Measurements from ENCODE around the gene AMZ1. TPM values are rescaled to one million over a fixed set of nuclear protein-coding genes. Genes with fewer than 3 reads are reported as not detected.

AMZ1 gene
- total RNA-seq, 2 experiments from 2014 or later: 0.05 to 0.08 TPM

DNA sequence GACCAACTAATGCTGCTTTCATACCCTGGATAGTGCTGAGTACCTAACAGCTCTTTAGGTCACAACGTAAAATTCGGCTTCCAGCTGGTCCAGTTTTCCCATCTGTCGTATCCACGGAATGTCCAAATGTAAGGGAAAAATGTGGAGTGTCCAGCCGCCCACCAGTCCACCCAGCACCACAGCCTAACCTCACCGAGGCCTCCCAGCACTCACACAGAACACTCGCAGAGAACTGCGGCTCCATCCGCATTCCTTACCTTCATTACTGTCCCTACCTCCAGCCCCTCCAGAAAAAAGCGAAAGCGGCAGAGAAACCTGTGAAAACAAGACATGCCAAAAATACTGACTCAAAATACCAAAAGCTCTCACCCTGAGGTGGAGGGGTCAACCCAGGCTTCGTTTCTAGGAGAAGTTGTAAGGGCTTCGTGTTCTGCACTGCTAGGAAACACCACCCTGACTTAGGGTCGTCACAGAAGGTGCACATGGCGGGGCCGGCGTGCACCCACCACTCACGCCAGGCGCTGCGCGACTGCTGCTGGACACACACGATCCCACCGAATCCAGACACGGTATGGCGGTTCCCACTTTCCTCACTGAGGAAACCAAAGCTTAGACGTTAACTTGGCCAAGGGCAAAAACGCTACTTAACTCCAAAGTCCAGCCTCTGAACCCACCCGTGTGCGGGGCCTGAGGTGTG, 73.9 kb downstream of the AMZ1 start:
- no peak for DNase-seq
- Mint-ChIP-seq H3K9me3 (no peaks in the 10 kb centered on the region), H3K27ac (peak overlapping the region; percentile 37), H3K4me1 (peaks cover 36% of the 10 kb centered on the region), H3K36me3 (ENCODE audit: low read depth) (no peaks in the 10 kb centered on the region), H3K27me3 (no peaks in the 10 kb centered on the region), H3K4me3 (no peak overlapping the region)
- POLR2A ChIA-PET: no interaction called here
- CTCF ChIA-PET: interaction anchor here (0.9 to 1.7 kb wide), 3 partner anchors 15 to 43 kb away, joined by 3 to 5 read pairs (median 5); no protein-coding TSS in a partner anchor

DNA sequence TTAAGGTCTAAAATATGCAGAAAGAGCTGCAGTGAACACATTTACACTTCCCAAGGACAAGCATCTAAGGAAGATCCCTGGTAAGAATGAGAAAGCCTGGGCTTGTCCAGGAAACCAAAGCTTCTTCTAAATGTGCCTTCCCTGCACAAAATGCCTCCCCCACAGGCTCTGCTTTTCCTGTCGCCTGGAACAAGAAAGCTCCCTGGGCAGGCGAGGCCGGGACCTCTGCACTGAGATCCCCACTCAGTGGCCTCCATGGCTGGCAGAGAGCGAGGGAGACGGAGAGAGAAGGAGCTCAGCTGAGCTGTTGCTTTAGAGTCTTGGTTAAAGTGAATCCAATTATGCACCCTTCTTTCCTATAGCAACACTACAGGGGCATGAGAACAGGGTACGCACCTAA, 75.6 kb downstream of the AMZ1 start:
- Mint-ChIP-seq H3K27me3 (no peaks in the 10 kb centered on the region), H3K27ac (no peak overlapping the region), H3K36me3 (ENCODE audit: low read depth) (no peaks in the 10 kb centered on the region), H3K9me3 (no peaks in the 10 kb centered on the region), H3K4me1 (peaks cover 21% of the 10 kb centered on the region), H3K4me3 (no peak overlapping the region)
- ChIA-PET POLR2A (no interaction called here), CTCF (interaction anchor here (0.6 to 1.1 kb wide), 2 partner anchors 54 to 441 kb away, joined by 3 read pairs; no protein-coding TSS in a partner anchor)
- DNase-seq: no peak

DNA sequence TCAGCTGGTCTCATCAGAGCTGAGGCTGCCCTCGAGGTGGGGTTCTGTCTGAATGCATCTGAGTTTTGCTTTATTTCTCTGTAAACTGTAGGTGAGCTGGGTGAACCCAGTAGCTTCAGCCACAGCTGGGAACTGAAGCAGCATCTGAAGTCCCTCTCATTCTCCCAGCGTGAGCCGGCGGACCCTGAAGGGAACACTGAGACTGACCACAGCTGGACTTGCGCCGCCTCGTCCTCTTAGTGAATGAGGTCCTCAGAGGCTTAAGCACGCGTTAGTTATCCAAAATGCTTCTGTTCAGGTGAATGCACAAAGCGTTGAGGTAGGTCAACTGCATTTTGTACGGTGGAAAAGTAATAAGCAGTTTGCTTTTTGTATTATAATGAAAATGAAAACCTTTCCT, 76.6 kb downstream of the AMZ1 start:
- CTCF ChIA-PET: no interaction called here
- DNase-seq: no peak
- no peak overlapping the region for H3K4me3 Mint-ChIP-seq
- H3K9me3 Mint-ChIP-seq: no peaks in the 10 kb centered on the region
- POLR2A ChIA-PET: no interaction called here
- no peaks in the 10 kb centered on the region for H3K36me3 Mint-ChIP-seq (ENCODE audit: low read depth)
- no peak overlapping the region for H3K27ac Mint-ChIP-seq
- no peaks in the 10 kb centered on the region for H3K27me3 Mint-ChIP-seq
- H3K4me1 Mint-ChIP-seq: peaks cover 13% of the 10 kb centered on the region

Other genes with a start within 250 kb of the AMZ1 start
- not detected for gene GRIFIN, start 211.8 kb upstream of the AMZ1 start, total RNA-seq
- 100 to 1,000 TPM in 1 of 2 experiments, 10 to 100 TPM in 1; 93.3 to 109 TPM for gene LFNG, start 168.4 kb upstream of the AMZ1 start, total RNA-seq
- 10 to 100 TPM; 40.0 to 43.9 TPM for gene BRAT1, start 132.7 kb upstream of the AMZ1 start, total RNA-seq
- 10 to 100 TPM; 13.8 to 15.5 TPM for gene IQCE, start 129.2 kb upstream of the AMZ1 start, total RNA-seq
- gene TTYH3, start 56.2 kb upstream of the AMZ1 start, total RNA-seq: 10 to 100 TPM; 17.2 to 19.7 TPM
- 10 to 100 TPM; 16.2 to 17.1 TPM for gene GNA12, start 156.1 kb downstream of the AMZ1 start, total RNA-seq